Liver (tissue), 3 donors: Measurements from ENCODE around the gene STX12.

Experiments used
- ATF3 ChIP-seq: IDR thresholded peaks from 2 replicates; pipeline ENCODE4 v1.6.1; 2016; ENCODE audit warnings: antibody characterized with exemption
- CTCF ChIP-seq: fragments of 150-350 bp; IDR thresholded peaks from 2 replicates; pipeline ENCODE4 v1.5.1; 2017; ENCODE audit warnings: improper control_type of control experiment, low read depth, low read length; ENCODE audit not compliant: missing input control
- RXRA ChIP-seq, 2 donors: IDR thresholded peaks; 2 replicates each; pipeline ENCODE4 v1.6.1; 2017 to 2018; ENCODE audit warnings: antibody characterized with exemption in 2 of 2, mild to moderate bottlenecking in 1 of 2
- TAF1 ChIP-seq: conservative IDR thresholded peaks from 2 replicates; pipeline ENCODE4 v1.6.1; 2016; ENCODE audit warnings: antibody characterized with exemption, mild to moderate bottlenecking
- YY1 ChIP-seq: IDR thresholded peaks from 2 replicates; pipeline ENCODE4 v1.6.1; 2016; ENCODE audit warnings: antibody characterized with exemption, mild to moderate bottlenecking
- TF ChIP-seq, protein P1 (sequence below): IDR thresholded peaks from 2 replicates; pipeline ENCODE4 v1.6.1; 2016; ENCODE audit warnings: antibody characterized with exemption, mild to moderate bottlenecking
- donor health status: healthy.
- donor health status: healthy.

GRCh38 chr1:27787895-27788294 is 14.9 kb downstream of the STX12 start:
- TF ChIP-seq CTCF: no peak
- TF ChIP-seq, protein P1, sequence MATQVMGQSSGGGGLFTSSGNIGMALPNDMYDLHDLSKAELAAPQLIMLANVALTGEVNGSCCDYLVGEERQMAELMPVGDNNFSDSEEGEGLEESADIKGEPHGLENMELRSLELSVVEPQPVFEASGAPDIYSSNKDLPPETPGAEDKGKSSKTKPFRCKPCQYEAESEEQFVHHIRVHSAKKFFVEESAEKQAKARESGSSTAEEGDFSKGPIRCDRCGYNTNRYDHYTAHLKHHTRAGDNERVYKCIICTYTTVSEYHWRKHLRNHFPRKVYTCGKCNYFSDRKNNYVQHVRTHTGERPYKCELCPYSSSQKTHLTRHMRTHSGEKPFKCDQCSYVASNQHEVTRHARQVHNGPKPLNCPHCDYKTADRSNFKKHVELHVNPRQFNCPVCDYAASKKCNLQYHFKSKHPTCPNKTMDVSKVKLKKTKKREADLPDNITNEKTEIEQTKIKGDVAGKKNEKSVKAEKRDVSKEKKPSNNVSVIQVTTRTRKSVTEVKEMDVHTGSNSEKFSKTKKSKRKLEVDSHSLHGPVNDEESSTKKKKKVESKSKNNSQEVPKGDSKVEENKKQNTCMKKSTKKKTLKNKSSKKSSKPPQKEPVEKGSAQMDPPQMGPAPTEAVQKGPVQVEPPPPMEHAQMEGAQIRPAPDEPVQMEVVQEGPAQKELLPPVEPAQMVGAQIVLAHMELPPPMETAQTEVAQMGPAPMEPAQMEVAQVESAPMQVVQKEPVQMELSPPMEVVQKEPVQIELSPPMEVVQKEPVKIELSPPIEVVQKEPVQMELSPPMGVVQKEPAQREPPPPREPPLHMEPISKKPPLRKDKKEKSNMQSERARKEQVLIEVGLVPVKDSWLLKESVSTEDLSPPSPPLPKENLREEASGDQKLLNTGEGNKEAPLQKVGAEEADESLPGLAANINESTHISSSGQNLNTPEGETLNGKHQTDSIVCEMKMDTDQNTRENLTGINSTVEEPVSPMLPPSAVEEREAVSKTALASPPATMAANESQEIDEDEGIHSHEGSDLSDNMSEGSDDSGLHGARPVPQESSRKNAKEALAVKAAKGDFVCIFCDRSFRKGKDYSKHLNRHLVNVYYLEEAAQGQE: no peak
- no peak for TF ChIP-seq TAF1
- TF ChIP-seq ATF3: no peak
- no peak for TF ChIP-seq YY1
- TF ChIP-seq RXRA (IDR thresholded peaks at IDR 0.05): no peak
